Panc1 (cell line): ENCODE results near the gene FBXW8. TPM values are rescaled to one million over a fixed set of nuclear protein-coding genes. Genes with fewer than 3 reads are reported as not detected.

Source experiments
- ATAC-seq: fragments of 200-7000 bp; cut with Tn5 transposase; 2 replicates; pipeline ENCODE4 v1.9.1; 2020; ENCODE audit warnings: mild to moderate bottlenecking, moderate library complexity
- BruUV-seq: library from RNA; stranded (reverse); fragments of 400-500 nt; replicated peaks from 2 replicates; lab custom pipeline; 2021; lab: Mats Ljungman, UMichigan
- CTCF ChIA-PET: fragments of 300-600 bp; sonication (Branson Sonifier 250); formaldehyde crosslinking; loops from one replicate; lab custom pipeline; 2022; ENCODE audit warnings: antibody characterized with exemption; lab: Charles Lee
- POLR2A ChIA-PET: fragments of 300-600 bp; sonication (Branson Sonifier 250); formaldehyde crosslinking; loops from one replicate; lab custom pipeline; 2022; ENCODE audit warnings: antibody characterized with exemption; lab: Charles Lee
- DNase-seq: peaks from one replicate; pipeline ENCODE4 v3.0.0-alpha.2; 2010; ENCODE audit warnings: low read depth, low spot score
- H3K27ac ChIP-seq: 2 replicates; pipeline ENCODE4 v1.5.1; 2011; ENCODE audit warnings: mild to moderate bottlenecking, low read length, inconsistent platforms
- H3K27me3 ChIP-seq: fragments of 200-500 bp; sonication (Bioruptor generic); 2 replicates; pipeline ENCODE4 v1.6.0; 2014; ENCODE audit warnings: low read length, inconsistent platforms; ENCODE audit not compliant: control insufficient read depth, insufficient read depth
- H3K36me3 ChIP-seq: fragments of 200-500 bp; sonication (Bioruptor generic); 2 replicates; pipeline ENCODE4 v1.5.1; 2014; ENCODE audit warnings: inconsistent platforms, mild to moderate bottlenecking, low read length, moderate library complexity; ENCODE audit not compliant: control insufficient read depth, insufficient read depth
- H3K4me1 ChIP-seq: 2 replicates; pipeline ENCODE4 v1.5.1; 2011; ENCODE audit warnings: inconsistent platforms, mild to moderate bottlenecking, low read length, moderate library complexity; ENCODE audit not compliant: control insufficient read depth, insufficient read depth
- H3K4me3 ChIP-seq, 2 experiments: 2 replicates each; pipeline ENCODE4 v1.5.1; 2011 to 2012; ENCODE audit warnings: low read depth in 2 of 2, low read length in 2 of 2, mild to moderate bottlenecking in 2 of 2, inconsistent platforms in 1 of 2, moderate library complexity in 1 of 2
- H3K9me3 ChIP-seq: fragments of 200-500 bp; sonication (Bioruptor generic); 2 replicates; pipeline ENCODE4 v1.5.1; 2014; ENCODE audit warnings: low read depth, mild to moderate bottlenecking, inconsistent platforms, low read length, moderate library complexity; ENCODE audit not compliant: control insufficient read depth, insufficient read depth
- CTCF ChIP-seq: fragments of 450-650 bp; IDR thresholded peaks from 2 replicates; pipeline ENCODE4 v1.5.1; 2017; ENCODE audit warnings: mild to moderate bottlenecking
- POLR2AphosphoS5 ChIP-seq: IDR thresholded peaks from 2 replicates; pipeline ENCODE4 v1.6.1; 2012; ENCODE audit warnings: mild to moderate bottlenecking, low read depth, low read length, moderate library complexity
- REST ChIP-seq, 2 experiments: IDR thresholded peaks; 2 replicates each; pipeline ENCODE4 v1.6.1; 2011 to 2012; ENCODE audit warnings: low read depth in 2 of 2, control low read depth in 1 of 2, low read length in 1 of 2, mild to moderate bottlenecking in 1 of 2, moderate library complexity in 1 of 2; ENCODE audit not compliant: insufficient read depth in 1 of 2
- SIN3A ChIP-seq: IDR thresholded peaks from 2 replicates; pipeline ENCODE4 v1.6.1; 2012; ENCODE audit warnings: low read depth, mild to moderate bottlenecking, low read length, moderate library complexity, borderline replicate concordance; ENCODE audit not compliant: insufficient read depth
- TCF7L2 ChIP-seq: IDR thresholded peaks from 2 replicates; pipeline ENCODE4 v1.6.1; 2011; ENCODE audit warnings: mild to moderate bottlenecking, low read depth, low read length, inconsistent platforms
- in situ Hi-C: cut with HindIII; loops from 2 replicates; pipeline ENCODE4 v1.10.0; 2016; ENCODE audit warnings: low sequenced_read_pairs, low pct_unique_long_range_greater_than_20kb
- intact Hi-C: fragments of 100-400 bp; cut with micrococcal nuclease; formaldehyde crosslinking; loops from one replicate; pipeline ENCODE4 v1.10.0; 2022; ENCODE audit not compliant: unreplicated experiment
- total RNA-seq: library from RNA; stranded (reverse); gene quantifications from one replicate; pipeline ENCODE4 v1.2.1, GENCODE V29; 2021; ENCODE audit not compliant: unreplicated experiment

Gene FBXW8
- total RNA-seq, 1 experiment from 2014 or later, result 18.0 TPM

- H3K27me3 ChIP-seq, result no peaks in the 10 kb centered on the region
- DNase-seq (no peak), ATAC-seq (no peak)
- BruUV-seq, result no TSS peak
- in situ Hi-C loops (no loop called here), intact Hi-C loops (no loop called here)
- no peak overlapping the region for H3K27ac ChIP-seq
- ChIA-PET POLR2A (interaction anchor here (0.7 kb wide), 1 partner anchor 86 kb away, joined by 3 read pairs; no protein-coding TSS in a partner anchor), CTCF (no interaction called here)
- H3K36me3 ChIP-seq, result no peaks in the 10 kb centered on the region
- TF ChIP-seq CTCF, result no peak; the same call in 1 of the 2 replicates
- no peak overlapping the region for H3K4me3 ChIP-seq
- H3K4me1 ChIP-seq, result no peaks in the 10 kb centered on the region
- H3K9me3 ChIP-seq, result no peaks in the 10 kb centered on the region
Observed at GRCh38 chr12:116926283-116927243, 15.8 kb downstream of the FBXW8 start.

- DNase-seq (no peak), ATAC-seq (no peak)
- H3K36me3 ChIP-seq, result no peaks in the 10 kb centered on the region
- ChIA-PET POLR2A (interaction anchor here (0.7 kb wide), 1 partner anchor 86 kb away, joined by 3 read pairs; no protein-coding TSS in a partner anchor), CTCF (no interaction called here)
- no peaks in the 10 kb centered on the region for H3K4me1 ChIP-seq
- no peaks in the 10 kb centered on the region for H3K27me3 ChIP-seq
- no peak for TF ChIP-seq POLR2AphosphoS5
- no peak for TF ChIP-seq REST (IDR thresholded peaks at IDR 0.05; ENCODE audit: insufficient read depth in 1 of 2, low read depth in 2 of 2, low read length in 1 of 2)
- TF ChIP-seq TCF7L2, result no peak
- no peak for TF ChIP-seq SIN3A
- no peak overlapping the region for H3K4me3 ChIP-seq
- intact Hi-C loops (no loop called here), in situ Hi-C loops (no loop called here)
- BruUV-seq, result no TSS peak
- no peak overlapping the region for H3K27ac ChIP-seq
- H3K9me3 ChIP-seq, result no peaks in the 10 kb centered on the region
Observed at GRCh38 chr12:116927244-116927940, 16.6 kb downstream of the FBXW8 start.
